HepG2 (cell line): Measurements from ENCODE around the gene MRNIP. TPM values are rescaled to one million over a fixed set of nuclear protein-coding genes. Genes with fewer than 3 reads are reported as not detected.

Experiments
- CBFB ChIP-seq: sonication (generic); formaldehyde crosslinking; IDR thresholded peaks from 2 replicates; pipeline ENCODE4 v1.4.0; 2020; ENCODE audit warnings: missing genetic modification reagents
- CENPX ChIP-seq: sonication (generic); formaldehyde crosslinking; IDR thresholded peaks from 2 replicates; pipeline ENCODE4 v1.9.0; 2021; ENCODE audit warnings: mild to moderate bottlenecking, missing genetic modification reagents, moderate library complexity
- CHCHD3 ChIP-seq: sonication (generic); formaldehyde crosslinking; IDR thresholded peaks from 2 replicates; pipeline ENCODE4 v1.8.0; 2022; ENCODE audit warnings: mild to moderate bottlenecking, missing genetic modification reagents, moderate library complexity
- CHD4 ChIP-seq: fragments of 200-600 bp; sonication (generic); IDR thresholded peaks from 2 replicates; pipeline ENCODE4 v1.7.0; 2017; ENCODE audit warnings: mild to moderate bottlenecking, low read length, borderline replicate concordance
- EZH2 ChIP-seq: conservative IDR thresholded peaks from 2 replicates; pipeline ENCODE4 v1.6.1; 2012; ENCODE audit warnings: mild to moderate bottlenecking, low read depth, low read length, moderate library complexity
- GATAD2A ChIP-seq: IDR thresholded peaks from 2 replicates; pipeline ENCODE4 v1.6.1; 2016
- HMG20A ChIP-seq: IDR thresholded peaks from 2 replicates; pipeline ENCODE4 v1.6.1; 2016; ENCODE audit warnings: borderline replicate concordance
- IRF2 ChIP-seq: IDR thresholded peaks from 2 replicates; pipeline ENCODE4 v1.6.1; 2018; ENCODE audit warnings: missing genetic modification reagents, missing compliant biosample characterization
- KLF11 ChIP-seq: IDR thresholded peaks from 2 replicates; pipeline ENCODE4 v1.6.1; 2016; ENCODE audit warnings: missing compliant biosample characterization
- MAFG ChIP-seq: sonication (generic); formaldehyde crosslinking; IDR thresholded peaks from 2 replicates; pipeline ENCODE4 v1.5.1; 2020; ENCODE audit warnings: mild to moderate bottlenecking, missing genetic modification reagents
- NFYB ChIP-seq: sonication (generic); formaldehyde crosslinking; IDR thresholded peaks from 2 replicates; pipeline ENCODE4 v1.4.0; 2020; ENCODE audit warnings: missing genetic modification reagents
- PAF1 ChIP-seq: IDR thresholded peaks from 2 replicates; pipeline ENCODE4 v1.6.1; 2016; ENCODE audit warnings: missing genetic modification reagents, missing compliant biosample characterization
- POLR2A ChIP-seq, 2 experiments: IDR thresholded peaks; 2 replicates each; pipeline ENCODE4 v1.6.1; 2011; ENCODE audit warnings: low read depth in 2 of 2, low read length in 2 of 2, mild to moderate bottlenecking in 1 of 2, moderate library complexity in 1 of 2; ENCODE audit not compliant: insufficient read depth in 1 of 2
- RCOR2 ChIP-seq: IDR thresholded peaks from 2 replicates; pipeline ENCODE4 v1.6.1; 2016; ENCODE audit warnings: missing biosample characterization, missing genetic modification reagents
- RELA ChIP-seq: sonication (generic); formaldehyde crosslinking; IDR thresholded peaks from 2 replicates; pipeline ENCODE4 v1.4.0; 2020; ENCODE audit warnings: missing genetic modification reagents
- SETDB1 ChIP-seq: sonication (generic); formaldehyde crosslinking; IDR thresholded peaks from 2 replicates; pipeline ENCODE4 v1.5.1; 2020; ENCODE audit warnings: missing genetic modification reagents, mild to moderate bottlenecking, borderline replicate concordance
- STAT5B ChIP-seq: sonication (generic); formaldehyde crosslinking; IDR thresholded peaks from 2 replicates; pipeline ENCODE4 v1.4.0; 2020; ENCODE audit warnings: missing genetic modification reagents
- TBP ChIP-seq: sonication (generic); formaldehyde crosslinking; IDR thresholded peaks from 2 replicates; pipeline ENCODE4 v1.5.0; 2020; ENCODE audit warnings: missing genetic modification reagents
- TIGD3 ChIP-seq: sonication (generic); formaldehyde crosslinking; IDR thresholded peaks from 2 replicates; pipeline ENCODE4 v1.5.1; 2020; ENCODE audit warnings: mild to moderate bottlenecking, missing genetic modification reagents, borderline replicate concordance
- ZFAT ChIP-seq: sonication (generic); formaldehyde crosslinking; conservative IDR thresholded peaks from 2 replicates; pipeline ENCODE4 v1.8.1; 2023; ENCODE audit warnings: missing genetic modification reagents, inconsistent platforms
- ZNF337 ChIP-seq: sonication (generic); formaldehyde crosslinking; IDR thresholded peaks from 2 replicates; pipeline ENCODE4 v1.5.1; 2020; ENCODE audit warnings: missing genetic modification reagents, low read depth, mild to moderate bottlenecking, borderline replicate concordance
- ZNF350 ChIP-seq: sonication (generic); formaldehyde crosslinking; IDR thresholded peaks from 2 replicates; pipeline ENCODE4 v1.4.0; 2020; ENCODE audit warnings: mild to moderate bottlenecking, low read depth, missing genetic modification reagents, borderline replicate concordance
- ZNF484 ChIP-seq: sonication (generic); formaldehyde crosslinking; IDR thresholded peaks from 2 replicates; pipeline ENCODE4 v1.5.1; 2020; ENCODE audit warnings: mild to moderate bottlenecking, low read depth, missing genetic modification reagents, borderline replicate concordance
- ZNF496 ChIP-seq: sonication (generic); formaldehyde crosslinking; IDR thresholded peaks from 2 replicates; pipeline ENCODE4 v1.8.1; 2023; ENCODE audit warnings: mild to moderate bottlenecking, moderate library complexity, missing genetic modification reagents; ENCODE audit not compliant: insufficient replicate concordance
- ZNF549 ChIP-seq: sonication (generic); formaldehyde crosslinking; IDR thresholded peaks from 2 replicates; pipeline ENCODE4 v1.5.0; 2020; ENCODE audit warnings: missing genetic modification reagents
- ZNF589 ChIP-seq: sonication (generic); formaldehyde crosslinking; conservative IDR thresholded peaks from 2 replicates; pipeline ENCODE4 v1.8.0; 2022; ENCODE audit warnings: mild to moderate bottlenecking, moderate library complexity, missing genetic modification reagents
- ZNF629 ChIP-seq: sonication (generic); formaldehyde crosslinking; conservative IDR thresholded peaks from 2 replicates; pipeline ENCODE4 v1.5.0; 2020; ENCODE audit warnings: missing genetic modification reagents
- ZNF678 ChIP-seq: sonication (generic); formaldehyde crosslinking; IDR thresholded peaks from 2 replicates; pipeline ENCODE4 v1.4.0; 2020; ENCODE audit warnings: mild to moderate bottlenecking, missing genetic modification reagents
- ZNF720 ChIP-seq: sonication (generic); formaldehyde crosslinking; IDR thresholded peaks from 2 replicates; pipeline ENCODE4 v1.4.0; 2020; ENCODE audit warnings: missing genetic modification reagents
- ZNF749 ChIP-seq: sonication (generic); formaldehyde crosslinking; IDR thresholded peaks from 2 replicates; pipeline ENCODE4 v1.8.0; 2022; ENCODE audit warnings: mild to moderate bottlenecking, missing genetic modification reagents, moderate library complexity, borderline replicate concordance
- ZNF773 ChIP-seq: sonication (generic); formaldehyde crosslinking; IDR thresholded peaks from 2 replicates; pipeline ENCODE4 v1.4.0; 2020; ENCODE audit warnings: missing genetic modification reagents, borderline replicate concordance
- polyA plus RNA-seq, 8 experiments: library from polyadenylated mRNA; depleted of rRNA in 3 of 8; stranded (reverse) in 7 of 8; unstranded in 1 of 8; fragments of >200 nt; fragmentation: Illumina TruSeq in 4 of 8; extraction: Trizol in 4 of 8; gene quantifications; 2 replicates each; pipeline versions ENCODE4 v1.2.1 to v1.2.3, GENCODE V29; 2011 to 2016; ENCODE audit warnings: low read depth in 4 of 8, missing spikeins in 1 of 8, mixed read lengths in 1 of 8; ENCODE audit not compliant: insufficient read depth in 1 of 8
- total RNA-seq, 5 experiments: library from RNA; depleted of rRNA; stranded (reverse); fragments of >200 nt; fragmentation: Illumina TruSeq; extraction: Trizol; gene quantifications; 2 replicates each; pipeline ENCODE4 v1.2.3, GENCODE V29; 2016; ENCODE audit warnings: low read depth in 1 of 5
- TF ChIP-seq, protein P1 (sequence below): fragments of 450-650 bp; IDR thresholded peaks from 2 replicates; pipeline ENCODE4 v1.6.1; 2017

MRNIP gene
- total and polyA plus RNA-seq, 2 of the 13 experiments (the other 11 are each of a cell fraction or from before 2014, with no cell fraction given) = 15.5 to 34.1 TPM

DNA sequence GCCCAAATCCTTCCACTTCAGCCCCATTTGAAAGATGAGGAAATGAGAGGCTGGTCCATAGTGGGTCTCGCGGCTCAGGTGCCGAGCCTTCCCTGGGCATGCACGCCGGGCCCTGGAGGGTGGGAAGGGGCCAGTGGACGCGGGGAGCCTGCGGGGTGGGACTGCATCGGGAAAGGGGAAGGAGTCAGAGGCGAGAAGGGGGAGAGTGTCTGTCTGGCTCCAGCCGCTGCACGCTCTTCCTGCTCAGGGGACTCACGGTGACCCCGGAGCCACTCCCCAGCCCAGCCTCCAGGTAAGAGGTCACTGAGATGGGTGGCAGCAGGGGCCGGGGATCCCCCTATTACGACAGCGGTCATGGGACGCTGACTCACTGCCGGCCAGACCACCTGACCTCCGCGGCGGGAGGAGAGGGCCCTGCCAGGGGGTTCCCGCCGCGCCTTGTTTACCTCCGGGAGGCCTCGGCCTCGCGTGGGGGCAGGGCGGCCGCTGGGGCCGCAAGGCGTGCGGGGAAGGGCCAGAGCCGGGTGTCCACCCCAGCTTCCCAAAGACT is 39.8 kb downstream of the MRNIP start (continued):
- TF ChIP-seq TIGD3 (0 out of 2 replicates have a peak, but pooled peaks have one; percentile 9), MAFG (CRISPR knock-in tag) (peak; percentile 90; the same call in 1 of the 2 replicates), GATAD2A (peak; percentile 70; the same call in 1 of the 2 replicates), ZNF678 (CRISPR knock-in tag) (no peak), IRF2 (peak; percentile 51; the same call in 1 of the 2 replicates), POLR2A (IDR thresholded peaks at IDR 0.05; ENCODE audit: insufficient read depth in 1 of 2, low read depth in 2 of 2, low read length in 2 of 2) (peak in 1 of 2 experiments; percentile 72; a peak in 1 of 4 replicates), ZNF773 (CRISPR knock-in tag) (no peak), EZH2 (no peak), KLF11 (CRISPR knock-in tag) (no peak), ZNF749 (CRISPR knock-in tag) (peak; percentile 91; the same call in 1 of the 2 replicates), RELA (CRISPR knock-in tag) (peak; percentile 99), NFYB (CRISPR knock-in tag) (no peak; the same call in 1 of the 2 replicates), ZNF350 (CRISPR knock-in tag) (peak; percentile 80; the same call in 1 of the 2 replicates), ZFAT (CRISPR knock-in tag) (no peak), CBFB (peak; percentile 80; the same call in 1 of the 2 replicates), ZNF337 (no peak), RCOR2 (0 out of 2 replicates have a peak, but pooled peaks have one; percentile 15), TBP (CRISPR knock-in tag) (no peak), STAT5B (CRISPR knock-in tag) (no peak), ZNF549 (no peak), PAF1 (CRISPR knock-in tag) (no peak; the same call in 1 of the 2 replicates), ZNF629 (CRISPR knock-in tag) (peak; percentile 83), ZNF589 (CRISPR knock-in tag) (peak; percentile 77; the same call in 1 of the 2 replicates), ZNF484 (CRISPR knock-in tag) (no peak), ZNF720 (CRISPR knock-in tag) (no peak), SETDB1 (CRISPR knock-in tag) (no peak), CHD4 (no peak), CENPX (CRISPR knock-in tag) (no peak), ZNF496 (no peak), HMG20A (CRISPR knock-in tag) (peak; percentile 28; the same call in 1 of the 2 replicates), CHCHD3 (no peak)
- TF ChIP-seq, protein P1, sequence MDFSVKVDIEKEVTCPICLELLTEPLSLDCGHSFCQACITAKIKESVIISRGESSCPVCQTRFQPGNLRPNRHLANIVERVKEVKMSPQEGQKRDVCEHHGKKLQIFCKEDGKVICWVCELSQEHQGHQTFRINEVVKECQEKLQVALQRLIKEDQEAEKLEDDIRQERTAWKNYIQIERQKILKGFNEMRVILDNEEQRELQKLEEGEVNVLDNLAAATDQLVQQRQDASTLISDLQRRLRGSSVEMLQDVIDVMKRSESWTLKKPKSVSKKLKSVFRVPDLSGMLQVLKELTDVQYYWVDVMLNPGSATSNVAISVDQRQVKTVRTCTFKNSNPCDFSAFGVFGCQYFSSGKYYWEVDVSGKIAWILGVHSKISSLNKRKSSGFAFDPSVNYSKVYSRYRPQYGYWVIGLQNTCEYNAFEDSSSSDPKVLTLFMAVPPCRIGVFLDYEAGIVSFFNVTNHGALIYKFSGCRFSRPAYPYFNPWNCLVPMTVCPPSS = no peak
